Lower lobe of right lung (tissue), 2 donors: ENCODE results near the gene ANKRD52. TPM values are rescaled to one million over a fixed set of nuclear protein-coding genes. Genes with fewer than 3 reads are reported as not detected.

Source experiments
- ATAC-seq, 2 donors: fragments of 200-7000 bp; cut with Tn5 transposase; one replicate each; pipeline ENCODE4 v1.9.1; 2020 to 2022; ENCODE audit warnings: mild to moderate bottlenecking in 2 of 2, moderate library complexity in 2 of 2
- DNase-seq: peaks from one replicate; pipeline ENCODE4 v3.0.0-alpha.2; 2020
- H3K27ac ChIP-seq: fragments of 200-600 bp; one replicate; pipeline ENCODE4 v1.8.0; 2022
- H3K27me3 ChIP-seq: fragments of 200-600 bp; one replicate; pipeline ENCODE4 v1.8.0; 2022; ENCODE audit warnings: low read depth
- H3K36me3 ChIP-seq: fragments of 200-600 bp; one replicate; pipeline ENCODE4 v1.8.0; 2022; ENCODE audit warnings: mild to moderate bottlenecking
- H3K4me1 ChIP-seq: fragments of 200-600 bp; one replicate; pipeline ENCODE4 v1.8.0; 2022
- H3K4me3 ChIP-seq: fragments of 200-600 bp; one replicate; pipeline ENCODE4 v1.8.0; 2022; ENCODE audit warnings: mild to moderate bottlenecking
- H3K9me3 ChIP-seq: fragments of 200-600 bp; one replicate; pipeline ENCODE4 v1.8.0; 2022
- intact Hi-C: fragments of 100-400 bp; cut with DNase I; formaldehyde crosslinking; loops from one replicate; pipeline ENCODE4 v1.11.0; 2022
- total RNA-seq: library from RNA; stranded (reverse); fragmentation: NEBNext Ultra II Directional; extraction: Animal tissue kit (Norgen Biotek cat#: 25700); gene quantifications from one replicate; pipeline ENCODE4 v1.2.1, GENCODE V29; 2021
- TF ChIP-seq, protein P1 (sequence below): fragments of 200-600 bp; IDR thresholded peaks from one replicate; pipeline ENCODE4 v1.8.0; 2022; ENCODE audit warnings: antibody characterized with exemption, mild to moderate bottlenecking
- donor health status: DM: no; HTN: yes; CAD: no; lungs with severe emphysema.

The ANKRD52 gene
- total RNA-seq, 1 donor from 2014 or later = 27.8 TPM

DNA sequence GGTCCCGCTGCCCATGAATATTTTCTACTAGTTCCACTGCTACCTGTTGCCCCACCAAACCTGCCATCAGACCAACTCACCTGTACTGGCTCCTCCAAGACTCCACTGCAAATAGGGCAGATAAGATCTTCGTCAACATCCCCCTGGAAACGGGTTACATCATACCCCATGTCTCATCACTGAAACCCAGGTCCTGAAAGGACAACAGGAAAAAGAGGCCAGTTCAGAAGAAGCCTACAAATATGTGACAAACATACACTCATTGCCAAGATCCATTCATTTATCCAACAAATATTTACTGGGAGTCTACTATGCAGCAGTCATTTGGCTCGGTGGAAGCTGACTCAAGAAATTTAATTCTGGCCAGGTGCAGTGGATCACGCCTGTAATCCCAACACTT is 44.3 kb downstream of the ANKRD52 start:
- no peak overlapping the region for H3K27ac ChIP-seq
- H3K4me1 ChIP-seq = no peaks in the 10 kb centered on the region
- H3K36me3 ChIP-seq = peaks cover 85% of the 10 kb centered on the region
- no peak overlapping the region for H3K4me3 ChIP-seq
- H3K27me3 ChIP-seq = no peaks in the 10 kb centered on the region
- DNase-seq (no peak), ATAC-seq (no peak)
- intact Hi-C loops = no loop called here
- no peaks in the 10 kb centered on the region for H3K9me3 ChIP-seq
- TF ChIP-seq, protein P1, sequence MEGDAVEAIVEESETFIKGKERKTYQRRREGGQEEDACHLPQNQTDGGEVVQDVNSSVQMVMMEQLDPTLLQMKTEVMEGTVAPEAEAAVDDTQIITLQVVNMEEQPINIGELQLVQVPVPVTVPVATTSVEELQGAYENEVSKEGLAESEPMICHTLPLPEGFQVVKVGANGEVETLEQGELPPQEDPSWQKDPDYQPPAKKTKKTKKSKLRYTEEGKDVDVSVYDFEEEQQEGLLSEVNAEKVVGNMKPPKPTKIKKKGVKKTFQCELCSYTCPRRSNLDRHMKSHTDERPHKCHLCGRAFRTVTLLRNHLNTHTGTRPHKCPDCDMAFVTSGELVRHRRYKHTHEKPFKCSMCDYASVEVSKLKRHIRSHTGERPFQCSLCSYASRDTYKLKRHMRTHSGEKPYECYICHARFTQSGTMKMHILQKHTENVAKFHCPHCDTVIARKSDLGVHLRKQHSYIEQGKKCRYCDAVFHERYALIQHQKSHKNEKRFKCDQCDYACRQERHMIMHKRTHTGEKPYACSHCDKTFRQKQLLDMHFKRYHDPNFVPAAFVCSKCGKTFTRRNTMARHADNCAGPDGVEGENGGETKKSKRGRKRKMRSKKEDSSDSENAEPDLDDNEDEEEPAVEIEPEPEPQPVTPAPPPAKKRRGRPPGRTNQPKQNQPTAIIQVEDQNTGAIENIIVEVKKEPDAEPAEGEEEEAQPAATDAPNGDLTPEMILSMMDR = no peak

DNA sequence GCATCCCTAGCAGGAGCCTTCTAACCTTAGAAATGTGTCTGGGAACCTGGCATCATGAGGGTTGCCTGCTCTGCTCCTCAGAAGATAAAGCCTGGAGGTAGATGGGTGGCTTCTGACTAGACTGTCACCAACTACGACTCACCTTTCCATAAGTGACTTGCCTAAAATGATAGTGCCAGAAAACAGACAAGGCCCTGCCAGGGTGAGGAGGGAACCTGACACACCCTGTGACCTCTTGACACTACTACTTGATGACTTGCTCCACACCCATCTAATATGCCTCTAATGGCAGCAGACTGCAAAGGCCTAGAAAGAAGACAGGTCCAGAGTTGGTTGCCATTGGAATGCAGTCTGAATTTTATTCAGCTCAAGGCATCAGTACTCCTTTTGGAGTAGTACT is 45.8 kb downstream of the ANKRD52 start:
- ATAC-seq = no peak
- intact Hi-C loops = no loop called here
- TF ChIP-seq, protein P1 = no peak
- H3K27me3 ChIP-seq = no peaks in the 10 kb centered on the region
- DNase-seq = no peak
- H3K36me3 ChIP-seq = peaks cover 99% of the 10 kb centered on the region
- no peaks in the 10 kb centered on the region for H3K4me1 ChIP-seq
- no peaks in the 10 kb centered on the region for H3K9me3 ChIP-seq
- H3K4me3 ChIP-seq = no peak overlapping the region
- H3K27ac ChIP-seq = no peak overlapping the region

DNA sequence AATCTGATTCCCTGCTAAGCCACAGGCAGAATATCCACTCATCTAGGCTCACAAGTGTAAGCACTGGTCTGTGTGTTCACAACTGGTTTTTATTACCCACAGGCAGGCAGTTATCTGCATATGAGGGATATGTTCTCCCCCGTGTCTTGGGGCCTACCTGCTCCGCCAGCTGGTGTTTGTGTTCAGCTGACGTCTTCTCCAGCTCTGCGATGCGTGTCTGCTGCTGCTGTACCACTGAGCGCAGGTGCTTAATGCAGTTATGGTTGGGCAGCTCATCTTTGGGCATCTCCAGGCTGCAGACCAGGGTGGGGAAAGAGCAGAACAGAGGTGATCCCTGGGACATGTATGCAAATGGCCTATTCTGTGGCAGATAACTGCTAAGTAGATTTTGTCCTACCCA is 50.2 kb downstream of the ANKRD52 start:
- DNase-seq (no peak), ATAC-seq (no peak)
- intact Hi-C loops = no loop called here
- Histone ChIP-seq H3K9me3 (no peaks in the 10 kb centered on the region), H3K27me3 (no peaks in the 10 kb centered on the region), H3K27ac (no peak overlapping the region), H3K36me3 (peaks cover 84% of the 10 kb centered on the region), H3K4me3 (no peak overlapping the region), H3K4me1 (no peaks in the 10 kb centered on the region)
- TF ChIP-seq, protein P1 = no peak

DNA sequence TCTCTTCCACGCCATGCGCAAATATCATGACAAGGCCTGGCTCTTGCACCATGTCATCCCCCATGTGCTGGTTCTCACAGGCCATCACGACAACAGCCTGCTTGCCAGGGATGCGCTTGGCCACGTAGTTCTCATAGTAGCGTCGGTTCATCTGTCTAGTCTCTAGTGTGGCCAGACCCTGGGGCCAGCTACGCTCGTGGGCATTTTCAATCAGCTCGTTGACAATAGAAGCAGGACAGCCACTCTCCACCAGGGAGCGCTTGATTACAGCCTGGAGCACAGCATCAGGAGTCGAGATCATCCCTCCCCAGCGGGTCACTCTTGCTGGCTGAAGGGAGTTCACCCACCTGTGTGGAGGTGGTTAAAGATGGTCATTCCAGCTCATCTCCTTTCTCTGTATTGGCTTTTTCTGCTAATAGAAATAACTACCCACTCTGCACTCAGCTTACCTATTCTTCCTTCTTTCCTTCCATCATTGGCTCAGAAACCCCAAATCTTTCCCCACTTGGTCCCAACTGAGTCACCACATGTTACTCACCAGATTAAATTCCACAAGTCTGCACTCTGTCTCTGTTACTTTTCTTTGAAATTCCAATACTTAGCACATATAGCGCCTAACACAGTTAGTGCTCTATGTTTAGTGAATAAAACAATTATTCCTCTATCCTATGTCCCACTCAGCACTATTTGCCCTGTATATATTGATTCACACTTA is 51.6 kb downstream of the ANKRD52 start:
- ATAC-seq (peak; percentile 61 to 72), DNase-seq (no peak)
- intact Hi-C loops = no loop called here
- peaks cover 70% of the 10 kb centered on the region for H3K36me3 ChIP-seq
- H3K4me1 ChIP-seq = no peaks in the 10 kb centered on the region
- H3K27ac ChIP-seq = no peak overlapping the region
- TF ChIP-seq, protein P1 = peak; percentile 54
- H3K4me3 ChIP-seq = no peak overlapping the region
- no peaks in the 10 kb centered on the region for H3K9me3 ChIP-seq
- no peaks in the 10 kb centered on the region for H3K27me3 ChIP-seq

DNA sequence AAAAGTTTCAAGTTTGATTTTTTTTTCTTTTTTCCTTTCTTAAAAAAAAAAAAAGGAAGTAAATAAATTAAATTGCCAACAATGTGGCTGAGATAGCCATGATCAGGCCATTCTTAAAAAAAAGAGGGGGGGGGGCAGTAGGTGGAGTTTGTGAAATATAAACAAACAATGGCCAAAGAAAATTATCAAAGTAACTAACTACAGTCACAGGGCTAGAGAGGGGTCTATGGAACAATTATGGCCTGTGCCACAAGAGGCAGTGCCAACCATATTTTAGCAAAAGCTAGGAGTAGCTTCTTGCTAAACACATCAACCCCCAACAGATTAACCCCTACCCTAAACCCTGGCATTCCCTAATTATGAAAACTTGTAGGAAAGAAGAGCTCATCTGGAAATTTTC is 52.7 kb downstream of the ANKRD52 start:
- DNase-seq (no peak), ATAC-seq (no peak)
- Histone ChIP-seq H3K27me3 (no peaks in the 10 kb centered on the region), H3K4me3 (no peak overlapping the region), H3K36me3 (peaks cover 60% of the 10 kb centered on the region), H3K4me1 (no peaks in the 10 kb centered on the region), H3K27ac (no peak overlapping the region), H3K9me3 (no peaks in the 10 kb centered on the region)
- intact Hi-C loops = no loop called here
- TF ChIP-seq, protein P1 = no peak
